Epithelial cell of esophagus (primary cell): ENCODE results near the gene OR6K2.

ENCODE experiments used
- DNase-seq: peaks from one replicate; pipeline ENCODE4 v3.0.0; 2010; ENCODE audit warnings: low read depth
- H3K4me3 ChIP-seq: 2 replicates; pipeline ENCODE4 v1.5.1; 2011; ENCODE audit warnings: mild to moderate bottlenecking, low read length, control low read depth
- TF ChIP-seq, protein P1 (sequence below): IDR thresholded peaks from 2 replicates; pipeline ENCODE4 v1.5.1; 2011; ENCODE audit warnings: low read depth, mild to moderate bottlenecking, low read length, control low read depth, inconsistent platforms; ENCODE audit not compliant: insufficient read depth; ENCODE audit errors: missing control alignments

The OR6K2 gene

GRCh38 chr1:158700552-158700951 lies at the start of gene OR6K2:
Gene OR6K2 (minus strand): TSS chr1:158700652. CDS start chr1:158700652, 0 bp downstream.
- H3K4me3 ChIP-seq = no peak within 1 kb of the TSS
- TF ChIP-seq, protein P1, sequence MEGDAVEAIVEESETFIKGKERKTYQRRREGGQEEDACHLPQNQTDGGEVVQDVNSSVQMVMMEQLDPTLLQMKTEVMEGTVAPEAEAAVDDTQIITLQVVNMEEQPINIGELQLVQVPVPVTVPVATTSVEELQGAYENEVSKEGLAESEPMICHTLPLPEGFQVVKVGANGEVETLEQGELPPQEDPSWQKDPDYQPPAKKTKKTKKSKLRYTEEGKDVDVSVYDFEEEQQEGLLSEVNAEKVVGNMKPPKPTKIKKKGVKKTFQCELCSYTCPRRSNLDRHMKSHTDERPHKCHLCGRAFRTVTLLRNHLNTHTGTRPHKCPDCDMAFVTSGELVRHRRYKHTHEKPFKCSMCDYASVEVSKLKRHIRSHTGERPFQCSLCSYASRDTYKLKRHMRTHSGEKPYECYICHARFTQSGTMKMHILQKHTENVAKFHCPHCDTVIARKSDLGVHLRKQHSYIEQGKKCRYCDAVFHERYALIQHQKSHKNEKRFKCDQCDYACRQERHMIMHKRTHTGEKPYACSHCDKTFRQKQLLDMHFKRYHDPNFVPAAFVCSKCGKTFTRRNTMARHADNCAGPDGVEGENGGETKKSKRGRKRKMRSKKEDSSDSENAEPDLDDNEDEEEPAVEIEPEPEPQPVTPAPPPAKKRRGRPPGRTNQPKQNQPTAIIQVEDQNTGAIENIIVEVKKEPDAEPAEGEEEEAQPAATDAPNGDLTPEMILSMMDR = no peak
- no peak for DNase-seq

GRCh38 chr1:158735848-158736247 lies 35.4 kb upstream of the OR6K2 start:
- H3K4me3 ChIP-seq = no peak overlapping the region
- TF ChIP-seq, protein P1 = no peak
- no peak for DNase-seq

GRCh38 chr1:158732524-158732923 lies 32.1 kb upstream of the OR6K2 start:
- H3K4me3 ChIP-seq = no peak overlapping the region
- DNase-seq = no peak
- TF ChIP-seq, protein P1 = no peak

DNA sequence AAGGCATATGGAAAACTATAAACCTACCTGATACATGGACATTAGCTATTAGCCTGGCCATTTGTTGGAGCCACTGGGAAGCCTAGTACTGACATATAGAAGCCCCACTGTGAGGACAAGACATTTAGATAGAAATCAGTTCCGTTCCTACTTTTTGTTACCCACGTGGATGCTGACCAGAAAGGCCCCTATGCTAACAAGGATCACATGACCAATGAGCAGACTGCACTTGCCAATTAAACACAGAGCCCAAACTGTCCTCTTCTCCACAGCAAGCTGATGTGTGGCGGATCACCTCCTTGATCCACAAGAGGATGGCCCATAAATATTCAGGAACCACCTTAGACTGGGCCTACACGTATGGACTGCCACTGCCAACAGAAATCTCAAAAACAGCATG lies 31.3 kb upstream of the OR6K2 start:
- TF ChIP-seq, protein P1 = no peak
- DNase-seq = no peak
- H3K4me3 ChIP-seq = no peak overlapping the region

DNA sequence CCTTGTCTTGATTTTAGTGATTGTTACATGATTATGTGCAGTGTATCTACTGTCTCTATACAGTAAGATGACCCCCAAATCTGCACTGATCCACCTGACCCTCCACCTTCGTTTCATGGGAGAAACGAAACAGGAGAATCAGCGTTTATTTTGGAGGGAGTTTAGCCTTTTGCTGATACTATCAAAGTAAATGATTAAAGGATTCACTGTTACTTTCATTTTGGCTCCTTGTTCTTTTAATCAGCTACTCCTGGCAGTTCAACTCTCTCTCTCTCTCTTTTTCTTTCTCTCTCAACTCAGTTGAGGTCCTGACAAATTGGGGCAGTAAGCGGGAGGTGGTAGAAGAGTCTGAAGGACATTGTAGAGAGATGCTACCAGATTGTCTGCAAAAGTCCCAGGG lies 30.0 kb upstream of the OR6K2 start:
- TF ChIP-seq, protein P1 = no peak
- H3K4me3 ChIP-seq = no peak overlapping the region
- no peak for DNase-seq

GRCh38 chr1:158728510-158729225 lies 28.2 kb upstream of the OR6K2 start:
- H3K4me3 ChIP-seq = no peak overlapping the region
- TF ChIP-seq, protein P1 = no peak
- DNase-seq = no peak

DNA sequence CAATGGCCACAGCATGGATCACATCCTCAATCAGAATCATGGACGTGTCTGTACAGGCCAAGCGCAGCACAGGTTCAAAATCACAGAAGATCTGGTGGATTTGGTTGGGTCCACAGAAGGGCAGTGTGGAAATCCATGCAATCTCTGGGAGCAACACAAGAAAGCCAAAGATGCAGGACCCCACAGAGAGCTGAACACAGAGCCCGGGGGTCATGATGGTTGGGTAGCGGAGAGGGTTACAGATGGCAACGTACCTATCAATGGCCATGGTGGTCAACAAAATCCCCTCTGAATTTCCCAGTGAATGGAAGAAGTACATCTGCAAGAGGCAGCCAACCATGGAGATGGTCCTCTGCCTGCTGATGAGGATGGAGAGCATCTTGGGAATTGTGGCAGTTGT lies 24.0 kb upstream of the OR6K2 start:
- DNase-seq = no peak

More for the DNA sequence above, 24.0 kb upstream of the OR6K2 start:
- H3K4me3 ChIP-seq = no peak overlapping the region
- TF ChIP-seq, protein P1 = no peak
